Tibial artery (tissue), 4 donors: ENCODE data around the gene CDH4.

Experiments used
- DNase-seq, 2 donors: peaks; one replicate each; pipeline ENCODE4 v3.0.0-alpha.2; 2019
- H3K27ac ChIP-seq, 2 donors: fragments of 200-600 bp; sonication (generic) in 1 of 2; 1 replicate in 1 of 2; 2 replicates in 1 of 2; pipeline ENCODE4 v1.5.1; 2018 to 2019; ENCODE audit warnings: mild to moderate bottlenecking in 1 of 2
- H3K27me3 ChIP-seq, 2 donors: fragments of 200-600 bp; sonication (generic) in 1 of 2; one replicate each; pipeline versions ENCODE4 v1.5.1 to v1.6.0; 2016 to 2019
- H3K36me3 ChIP-seq, 3 donors: fragments of 200-600 bp; sonication (generic) in 2 of 3; one replicate each; pipeline ENCODE4 v1.5.1; 2016 to 2019; ENCODE audit warnings: mild to moderate bottlenecking in 2 of 3
- H3K4me1 ChIP-seq, 4 donors: fragments of 200-600 bp; sonication (generic) in 2 of 4; 1 replicate in 3 of 4; 2 replicates in 1 of 4; pipeline ENCODE4 v1.5.1; 2016 to 2019
- H3K4me3 ChIP-seq, 2 donors: fragments of 200-600 bp; sonication (generic) in 1 of 2; 1 replicate in 1 of 2; 2 replicates in 1 of 2; pipeline ENCODE4 v1.5.1; 2018 to 2019; ENCODE audit warnings: mild to moderate bottlenecking in 2 of 2
- H3K9me3 ChIP-seq, 3 donors: fragments of 200-600 bp; sonication (generic) in 1 of 3; one replicate each; pipeline ENCODE4 v1.5.1; 2016 to 2019
- CTCF ChIP-seq, 2 experiments: fragments of 200-600 bp in 1 of 2; fragments of 450-650 bp in 1 of 2; IDR thresholded peaks; one replicate each; pipeline ENCODE4 v1.5.1; 2017 to 2019; ENCODE audit warnings: antibody characterized with exemption in 2 of 2, mild to moderate bottlenecking in 1 of 2, moderate library complexity in 1 of 2
- intact Hi-C: fragments of 100-400 bp; cut with DNase I; formaldehyde crosslinking; loops from one replicate; pipeline ENCODE4 v1.15.0; 2023; ENCODE audit warnings: low total_unique reads

CDH4 gene

DNA sequence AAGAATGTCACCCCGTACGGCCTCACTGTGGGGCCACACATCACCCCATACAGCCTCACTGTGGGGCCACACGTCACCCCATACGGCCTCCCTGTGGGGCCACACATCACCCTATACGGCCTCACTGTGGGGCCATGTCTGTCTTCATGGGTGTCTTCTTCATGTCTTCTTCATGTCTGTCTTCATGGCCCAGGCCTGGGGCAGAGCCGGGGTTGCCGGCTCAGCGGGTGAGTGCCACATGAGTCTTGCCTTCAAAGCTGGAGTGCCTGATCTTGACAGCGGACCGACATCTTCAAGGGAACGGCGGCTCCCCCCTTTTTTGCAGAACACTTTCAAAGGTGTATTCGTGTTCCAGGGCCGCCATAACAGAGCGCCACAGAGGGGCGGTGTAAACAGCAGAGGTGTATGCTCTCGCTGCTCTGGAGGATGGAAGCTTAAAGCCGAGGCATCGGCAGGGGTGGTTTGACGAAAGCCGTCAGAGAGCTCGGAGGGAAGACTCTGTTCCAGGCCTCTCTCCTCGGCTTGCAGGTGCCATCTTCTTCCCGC, 448.6 kb downstream of the CDH4 start:
- H3K36me3 ChIP-seq: no peaks in the 10 kb centered on the region
- intact Hi-C loops: no loop called here
- no peak for DNase-seq
- no peak for TF ChIP-seq CTCF (IDR thresholded peaks at IDR 0.05)
- H3K4me3 ChIP-seq: no peak overlapping the region
- peaks cover 0 to 4% (median 0%) of the 10 kb centered on the region in 3 donors for H3K9me3 ChIP-seq
- no peak overlapping the region for H3K27ac ChIP-seq
- no peaks in the 10 kb centered on the region for H3K4me1 ChIP-seq
- peaks cover 0 to 28% of the 10 kb centered on the region in 2 donors for H3K27me3 ChIP-seq

DNA sequence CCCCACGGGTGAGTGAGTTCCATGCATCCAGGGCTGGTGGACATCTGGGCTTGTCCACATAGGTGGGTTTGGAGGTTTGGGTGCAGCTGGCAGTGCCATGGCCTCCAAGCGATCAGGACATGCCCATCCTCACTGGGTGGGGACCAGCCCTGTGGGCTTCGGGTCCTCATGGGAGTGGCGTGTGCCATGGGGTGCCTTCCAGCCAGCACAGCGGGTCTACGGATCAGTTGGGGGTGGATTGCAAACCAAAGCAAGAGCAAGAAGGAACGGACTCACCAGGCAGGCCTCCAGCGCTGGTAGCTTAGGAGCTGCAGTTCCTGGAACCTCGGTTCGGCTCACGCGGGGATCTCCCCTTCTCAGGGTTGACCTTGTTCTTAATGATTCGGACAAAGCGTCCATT, 449.3 kb downstream of the CDH4 start:
- intact Hi-C loops: no loop called here

DNA sequence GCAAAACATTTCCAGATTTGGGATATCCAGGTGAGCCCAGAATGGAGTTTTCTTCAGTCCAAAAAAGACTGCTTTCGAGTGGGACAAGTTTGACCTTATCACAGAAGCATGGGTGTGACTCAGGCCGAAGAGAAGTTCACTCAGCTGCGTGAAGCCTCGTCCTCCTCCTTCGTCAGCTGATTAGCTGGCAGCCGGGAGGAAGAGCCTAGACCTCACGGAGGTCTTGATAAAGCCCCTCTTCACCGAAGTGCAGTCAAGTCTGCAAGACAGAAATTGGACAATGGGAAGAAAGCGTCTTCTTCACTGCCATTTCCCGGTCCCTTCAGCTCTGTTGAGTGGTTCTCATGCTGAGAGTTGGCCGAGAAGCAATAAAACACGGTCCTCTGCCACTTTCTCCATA, 449.7 kb downstream of the CDH4 start:
- no peaks in the 10 kb centered on the region for H3K36me3 ChIP-seq
- H3K4me1 ChIP-seq: no peaks in the 10 kb centered on the region
- no peak for TF ChIP-seq CTCF (IDR thresholded peaks at IDR 0.05)
- peaks cover 0 to 4% (median 0%) of the 10 kb centered on the region in 3 donors for H3K9me3 ChIP-seq
- no peak overlapping the region for H3K27ac ChIP-seq
- H3K4me3 ChIP-seq: no peak overlapping the region
- intact Hi-C loops: no loop called here
- peaks cover 0 to 28% of the 10 kb centered on the region in 2 donors for H3K27me3 ChIP-seq
- DNase-seq: no peak

More for the DNA sequence above, 449.3 kb downstream of the CDH4 start:
- Histone ChIP-seq H3K36me3 (no peaks in the 10 kb centered on the region), H3K27ac (no peak overlapping the region), H3K4me3 (no peak overlapping the region), H3K27me3 (peaks cover 0 to 29% of the 10 kb centered on the region in 2 donors), H3K4me1 (no peaks in the 10 kb centered on the region), H3K9me3 (peaks cover 0 to 4% (median 0%) of the 10 kb centered on the region in 3 donors)
- DNase-seq: no peak
- no peak for TF ChIP-seq CTCF (IDR thresholded peaks at IDR 0.05)

- Histone ChIP-seq H3K36me3 (no peaks in the 10 kb centered on the region), H3K27ac (no peak overlapping the region), H3K4me3 (no peak overlapping the region), H3K4me1 (no peaks in the 10 kb centered on the region), H3K9me3 (peaks cover 0 to 3% (median 0%) of the 10 kb centered on the region in 3 donors), H3K27me3 (peaks cover 0 to 30% of the 10 kb centered on the region in 2 donors)
- TF ChIP-seq CTCF (IDR thresholded peaks at IDR 0.05): no peak
- DNase-seq: no peak
- intact Hi-C loops: no loop called here
These were observed 450.2 kb downstream of the CDH4 start for GRCh38 chr20:61702246-61702645.

- no peaks in the 10 kb centered on the region for H3K4me1 ChIP-seq
- intact Hi-C loops: no loop called here
- no peaks in the 10 kb centered on the region for H3K9me3 ChIP-seq
- no peak for TF ChIP-seq CTCF (IDR thresholded peaks at IDR 0.05)
- H3K27ac ChIP-seq: no peak overlapping the region
- no peak overlapping the region for H3K4me3 ChIP-seq
- no peak for DNase-seq
- peaks cover 0 to 28% of the 10 kb centered on the region in 2 donors for H3K27me3 ChIP-seq
- no peaks in the 10 kb centered on the region for H3K36me3 ChIP-seq
These were observed 452.6 kb downstream of the CDH4 start for GRCh38 chr20:61704661-61705060.
